ENCODE data around the gene PKN3.
"Not testable (repeated sequence)": the region's sequence is repeated elsewhere in the genome, so short reads cannot be mapped to it uniquely, and the experiment has no call there.

GRCh38 chr9:128666481-128666941 is 35.8 kb upstream of the PKN3 start:
- not testable (repeated sequence) for TF ChIP-seq CTCF (conservative IDR thresholded peaks at IDR 0.05; ENCODE audit: low read depth, low read length); EZH2 (IDR thresholded peaks at IDR 0.05; ENCODE audit: low read length, unreplicated experiment)
